HEK293T (cell line): Measurements from ENCODE around the gene MTMR6.

Source experiments
- BHLHE40 ChIP-seq: fragments of 450-650 bp; IDR thresholded peaks from 2 replicates; pipeline ENCODE4 v1.6.1; 2016; ENCODE audit warnings: mild to moderate bottlenecking, moderate library complexity, borderline replicate concordance
- CTBP1 ChIP-seq: fragments of 450-650 bp; IDR thresholded peaks from 2 replicates; pipeline ENCODE4 v1.6.1; 2016; ENCODE audit warnings: borderline replicate concordance
- FOXA1 ChIP-seq: fragments of 450-650 bp; IDR thresholded peaks from 2 replicates; pipeline ENCODE4 v1.6.1; 2016; ENCODE audit warnings: mild to moderate bottlenecking
- FOXK2 ChIP-seq: fragments of 450-650 bp; IDR thresholded peaks from 2 replicates; pipeline ENCODE4 v1.6.1; 2016; ENCODE audit warnings: mild to moderate bottlenecking
- FOXM1 ChIP-seq: fragments of 450-650 bp; IDR thresholded peaks from 2 replicates; pipeline ENCODE4 v1.6.1; 2017; ENCODE audit warnings: mild to moderate bottlenecking, borderline replicate concordance
- SP1 ChIP-seq: fragments of 450-650 bp; IDR thresholded peaks from 2 replicates; pipeline ENCODE4 v1.6.1; 2017
- SUZ12 ChIP-seq: fragments of 450-650 bp; IDR thresholded peaks from 2 replicates; pipeline ENCODE4 v1.6.1; 2016; ENCODE audit warnings: mild to moderate bottlenecking
- TARDBP ChIP-seq: fragments of 450-650 bp; IDR thresholded peaks from 2 replicates; pipeline ENCODE4 v1.6.1; 2016
- ZNF384 ChIP-seq: fragments of 450-650 bp; IDR thresholded peaks from 2 replicates; pipeline ENCODE4 v1.6.1; 2016

- TF ChIP-seq BHLHE40 (no peak), ZNF384 (no peak), SUZ12 (no peak), FOXK2 (no peak), SP1 (no peak), TARDBP (no peak), FOXM1 (no peak), FOXA1 (no peak), CTBP1 (no peak)
These were observed 32.5 kb upstream of the MTMR6 start for GRCh38 chr13:25319771-25320170.
